ENCODE data around the gene RAB5IF.
"Not testable (repeated sequence)": the region's sequence is repeated elsewhere in the genome, so short reads cannot be mapped to it uniquely, and the experiment has no call there.

Gene RAB5IF

DNA sequence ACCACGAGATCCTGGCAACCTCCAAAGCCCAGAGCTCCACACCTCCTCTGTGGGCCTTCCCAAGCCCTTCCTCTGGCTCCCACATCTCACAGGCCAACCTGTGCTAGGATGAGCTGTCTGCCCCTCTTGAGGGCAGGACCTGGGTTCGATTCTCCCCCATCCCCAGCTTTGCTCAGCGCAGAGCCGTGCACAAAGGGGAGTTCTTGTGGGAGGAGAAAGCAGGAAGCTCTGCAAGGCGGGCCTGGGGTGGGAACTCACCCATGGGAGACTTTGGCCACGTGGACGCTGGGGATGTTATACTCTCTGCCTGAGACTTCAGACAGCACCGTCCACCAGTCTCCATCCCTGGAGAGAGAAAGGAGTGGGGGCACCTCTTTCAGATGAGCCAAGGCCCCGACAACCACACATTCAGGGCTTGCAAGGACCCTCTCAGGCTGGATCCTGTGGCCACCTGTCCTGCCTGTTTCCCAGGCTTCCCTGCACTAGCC, 27.8 kb downstream of the RAB5IF start:
- Mint-ChIP-seq H3K27ac (no peak overlapping the region), H3K27me3 (no peaks in the 10 kb centered on the region), H3K36me3 (peaks cover 12% of the 10 kb centered on the region), H3K9me3 (no peaks in the 10 kb centered on the region), H3K4me1 (peaks cover 35% of the 10 kb centered on the region), H3K4me3 (no peak overlapping the region)

DNA sequence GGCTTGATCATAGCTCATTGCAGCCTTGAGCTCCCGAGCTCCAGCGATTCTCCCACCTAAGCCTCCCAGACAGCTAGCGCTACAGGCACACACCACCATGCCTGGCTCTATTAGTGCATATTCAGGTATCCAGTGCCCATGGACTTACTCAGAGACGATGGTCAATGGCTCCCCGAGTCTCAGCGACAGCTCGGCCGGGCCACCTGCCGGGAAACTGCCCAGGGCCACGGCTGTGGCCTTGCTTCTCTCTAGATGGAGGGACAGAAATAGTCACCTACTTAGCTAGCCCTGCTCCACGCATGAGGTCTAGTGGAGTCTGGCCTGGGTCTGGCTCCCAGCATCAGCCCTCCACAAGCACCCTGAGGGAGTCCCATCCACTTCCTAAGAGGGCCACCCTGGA, 28.8 kb downstream of the RAB5IF start:
- H3K4me3 Mint-ChIP-seq: no peak overlapping the region

DNA sequence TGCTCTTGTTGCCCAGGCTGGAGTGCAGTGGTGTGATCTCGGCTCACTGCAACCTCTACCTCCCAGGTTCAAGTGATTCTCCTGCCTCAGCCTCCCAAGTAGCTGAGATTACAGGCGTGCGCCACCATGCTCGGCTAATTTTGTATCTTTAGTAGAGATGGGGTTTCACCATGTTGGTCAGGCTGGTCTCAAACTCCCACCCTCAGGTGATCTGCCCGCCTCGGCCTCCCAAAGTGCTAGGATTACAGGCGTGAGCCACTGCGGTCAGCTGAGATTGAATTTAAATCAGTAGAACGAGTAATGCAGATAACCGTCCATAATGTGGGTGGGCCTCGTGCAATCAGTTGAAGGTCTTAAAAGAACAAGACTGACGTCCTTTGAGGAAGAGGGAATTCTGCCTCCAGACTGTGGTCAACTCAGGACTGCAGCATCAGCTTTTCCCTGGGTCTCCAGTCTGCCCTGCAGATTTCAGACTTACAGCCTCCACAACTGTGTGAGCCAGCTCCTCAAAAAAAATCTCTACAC, 33.4 kb downstream of the RAB5IF start:
- not testable (repeated sequence) for H3K9me3 Mint-ChIP-seq, H3K27ac Mint-ChIP-seq, H3K4me3 Mint-ChIP-seq, H3K27me3 Mint-ChIP-seq, H3K36me3 Mint-ChIP-seq
- H3K4me1 Mint-ChIP-seq: peaks cover 26% of the 10 kb centered on the region

More for the DNA sequence above, 28.8 kb downstream of the RAB5IF start:
- Mint-ChIP-seq H3K36me3 (peaks cover 10% of the 10 kb centered on the region), H3K4me1 (peaks cover 30% of the 10 kb centered on the region), H3K27ac (peak overlapping the region; percentile 84), H3K9me3 (no peaks in the 10 kb centered on the region), H3K27me3 (no peaks in the 10 kb centered on the region)

DNA sequence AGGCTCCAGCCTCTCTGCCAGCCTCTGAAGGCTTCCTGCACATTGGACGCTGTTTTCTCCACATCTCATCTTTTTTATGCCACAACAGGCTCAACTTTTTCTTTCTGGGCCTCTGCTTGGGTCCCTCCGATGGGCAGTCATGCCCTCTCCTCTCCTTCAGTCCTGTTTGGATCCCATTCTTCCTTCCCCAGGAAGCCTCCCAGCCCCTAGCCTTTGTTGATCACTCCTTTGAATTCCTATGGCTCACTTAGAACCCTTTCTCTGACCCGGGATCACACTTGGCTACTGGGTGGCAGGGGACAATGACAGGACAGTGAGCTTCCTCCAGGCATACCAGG, 35.9 kb downstream of the RAB5IF start:
- peaks cover 8% of the 10 kb centered on the region for H3K36me3 Mint-ChIP-seq
- H3K27me3 Mint-ChIP-seq: no peaks in the 10 kb centered on the region
- H3K4me1 Mint-ChIP-seq: peaks cover 45% of the 10 kb centered on the region
- no peaks in the 10 kb centered on the region for H3K9me3 Mint-ChIP-seq
- peak overlapping the region; percentile 86 for H3K27ac Mint-ChIP-seq
- H3K4me3 Mint-ChIP-seq: no peak overlapping the region

DNA sequence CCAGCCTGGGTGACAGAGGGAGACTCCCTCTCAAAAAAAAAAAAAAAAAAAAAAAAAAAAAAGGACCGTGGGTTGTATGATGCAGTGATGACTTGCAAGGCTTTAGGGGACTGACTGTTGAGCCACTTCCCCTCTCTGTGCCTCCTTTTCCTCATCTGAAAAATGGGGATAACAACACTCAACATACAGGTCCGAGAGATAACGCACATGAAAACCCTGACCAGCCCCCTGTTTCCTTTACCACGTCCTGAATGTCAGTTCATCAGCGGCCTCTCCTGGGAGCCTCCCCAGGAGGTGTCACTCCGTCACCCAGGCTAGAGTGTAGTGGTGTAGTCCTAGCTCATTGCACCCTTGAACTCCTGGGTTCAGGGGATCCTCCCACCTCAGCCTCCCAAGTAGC, 36.6 kb downstream of the RAB5IF start:
- Mint-ChIP-seq H3K27me3 (no peaks in the 10 kb centered on the region), H3K4me3 (peak overlapping the region; percentile 64), H3K36me3 (peaks cover 8% of the 10 kb centered on the region), H3K27ac (peak overlapping the region; percentile 95), H3K4me1 (peaks cover 51% of the 10 kb centered on the region), H3K9me3 (no peaks in the 10 kb centered on the region)

DNA sequence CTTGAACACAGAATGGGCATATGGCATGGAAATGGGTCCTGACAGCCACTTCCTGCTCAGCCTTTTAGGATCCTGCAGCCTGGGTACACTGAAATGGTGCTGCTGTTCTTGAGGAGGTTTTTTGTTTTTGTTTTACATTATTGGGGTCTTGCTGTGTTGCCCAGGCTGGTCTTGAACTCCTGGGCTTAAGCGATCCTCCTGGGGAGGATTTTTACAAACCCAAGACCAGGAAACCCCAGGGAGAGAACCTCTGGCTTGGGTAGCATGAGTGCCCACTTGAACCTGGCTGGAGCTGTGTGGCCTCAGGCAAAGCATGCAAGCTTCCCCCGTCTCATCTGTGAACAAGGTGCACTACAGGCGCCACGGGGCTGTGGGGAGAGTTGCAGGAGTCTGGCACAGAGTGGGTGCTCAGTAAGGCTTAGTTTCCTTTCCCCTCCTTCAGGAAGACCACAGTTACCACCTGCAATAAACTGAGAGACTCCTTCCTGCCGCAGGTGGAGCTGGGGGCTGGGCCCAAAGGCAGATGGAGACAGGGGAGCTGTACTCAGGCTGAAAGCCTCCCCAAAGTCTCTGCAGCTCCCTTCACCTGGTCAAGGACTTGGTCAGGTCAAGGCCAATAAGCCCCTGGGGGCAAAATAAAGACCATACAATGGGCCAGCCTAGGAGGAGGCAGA, 38.6 kb downstream of the RAB5IF start:
- peak overlapping the region; percentile 97 for H3K4me3 Mint-ChIP-seq
- peaks cover 57% of the 10 kb centered on the region for H3K4me1 Mint-ChIP-seq
- H3K36me3 Mint-ChIP-seq: peaks cover 8% of the 10 kb centered on the region
- H3K27me3 Mint-ChIP-seq: no peaks in the 10 kb centered on the region
- peak overlapping the region; percentile 100 for H3K27ac Mint-ChIP-seq
- no peaks in the 10 kb centered on the region for H3K9me3 Mint-ChIP-seq

DNA sequence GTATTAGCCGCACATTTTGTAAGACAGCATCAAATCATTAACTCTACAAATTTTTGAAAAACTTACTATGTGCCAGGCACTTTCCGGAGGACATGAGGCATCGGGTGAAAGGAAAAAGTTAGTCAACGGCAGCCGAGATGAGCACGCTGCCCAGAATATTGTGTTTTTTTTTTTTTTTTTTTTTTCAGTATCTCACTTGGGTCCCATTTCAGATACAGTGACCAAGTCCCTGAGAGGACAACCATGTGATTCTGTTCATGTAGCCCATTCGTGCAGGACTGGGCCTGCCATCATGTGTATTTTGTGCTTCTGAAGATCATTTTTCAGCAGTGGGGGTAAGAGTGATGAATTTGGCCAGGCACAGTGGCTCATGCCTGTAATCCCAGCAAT, 39.1 kb downstream of the RAB5IF start:
- Mint-ChIP-seq H3K4me1 (peaks cover 57% of the 10 kb centered on the region), H3K4me3 (peak overlapping the region; percentile 97), H3K9me3 (no peaks in the 10 kb centered on the region), H3K27me3 (no peaks in the 10 kb centered on the region), H3K27ac (peak overlapping the region; percentile 100), H3K36me3 (peaks cover 8% of the 10 kb centered on the region)

DNA sequence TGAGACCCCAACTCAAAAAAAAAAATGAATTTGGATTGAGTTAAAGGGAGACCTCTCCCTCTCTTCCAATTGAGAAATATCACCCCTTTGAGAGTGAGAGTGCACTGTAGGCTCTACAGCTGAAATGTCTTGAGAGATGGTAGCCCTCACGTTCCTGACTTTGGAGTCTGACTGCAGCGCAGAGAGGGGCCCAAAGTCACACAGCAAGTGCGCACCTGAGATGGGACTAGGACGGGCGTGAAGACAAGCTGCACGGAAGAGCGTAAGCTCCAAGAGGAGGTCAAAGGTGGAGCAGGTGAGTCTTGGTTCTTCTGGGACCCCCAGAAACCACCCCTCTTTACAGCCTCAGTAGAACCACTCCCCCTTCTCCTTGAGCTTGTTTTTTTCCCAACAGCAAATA, 39.8 kb downstream of the RAB5IF start:
- Mint-ChIP-seq H3K36me3 (peaks cover 8% of the 10 kb centered on the region), H3K4me1 (peaks cover 57% of the 10 kb centered on the region), H3K9me3 (no peaks in the 10 kb centered on the region), H3K27me3 (no peaks in the 10 kb centered on the region), H3K27ac (peak overlapping the region; percentile 100), H3K4me3 (peak overlapping the region; percentile 97)

DNA sequence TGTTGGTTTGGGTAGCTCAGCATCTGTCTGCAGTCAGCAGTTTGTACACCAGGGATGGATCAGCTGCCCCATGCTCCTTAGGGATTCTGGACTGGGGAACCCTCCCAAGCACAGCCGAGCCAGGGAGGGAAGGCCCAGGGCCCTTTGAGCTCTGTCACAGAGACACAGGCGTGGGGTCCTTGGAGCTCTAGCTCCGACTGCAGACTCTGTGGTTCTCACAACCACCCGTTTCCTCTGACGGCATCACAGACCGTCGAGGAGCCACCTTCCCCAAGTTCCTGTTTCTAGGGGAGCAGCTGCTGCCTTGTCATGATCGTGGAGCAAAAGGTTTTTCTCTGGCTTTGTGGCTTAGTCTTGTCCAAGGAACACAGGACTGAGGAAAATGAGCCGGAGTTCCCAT, 40.4 kb downstream of the RAB5IF start, which contains the start of gene SLA2:
SLA2 (minus strand) TSS at position 199 of the 400 bp plus-strand sequence. CDS start 4,861 bp downstream, outside the sequence.
- Mint-ChIP-seq H3K36me3 (peaks cover 8% of the 10 kb centered on the region), H3K9me3 (no peaks in the 10 kb centered on the region), H3K4me1 (peaks cover 57% of the 10 kb centered on the region), H3K27me3 (no peaks in the 10 kb centered on the region), H3K27ac (peak within 1 kb of the TSS; percentile 100), H3K4me3 (peak within 1 kb of the TSS; percentile 97)

DNA sequence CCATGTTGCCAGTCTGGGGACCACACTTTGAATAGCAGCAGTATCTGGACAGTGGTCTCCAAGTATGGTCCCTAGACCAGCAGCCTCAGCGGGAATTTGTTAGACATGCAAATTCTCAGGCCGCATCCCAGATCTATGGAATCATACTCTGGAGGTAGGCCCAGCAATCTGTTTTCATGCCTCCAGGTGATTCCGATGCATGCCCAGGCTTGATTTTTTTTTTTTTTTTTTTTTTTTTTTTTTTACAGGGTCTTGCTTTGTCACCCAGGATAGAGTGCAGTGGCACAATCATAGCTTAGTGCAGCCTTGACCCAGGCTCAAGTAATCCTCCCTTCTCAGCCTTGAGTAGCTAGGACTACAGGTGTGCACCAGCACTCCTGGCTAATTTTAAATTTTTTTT, 41.1 kb downstream of the RAB5IF start:
- Mint-ChIP-seq H3K4me3 (peak overlapping the region; percentile 97), H3K9me3 (no peaks in the 10 kb centered on the region), H3K27me3 (no peaks in the 10 kb centered on the region), H3K27ac (peak overlapping the region; percentile 100), H3K36me3 (peaks cover 6% of the 10 kb centered on the region), H3K4me1 (peaks cover 53% of the 10 kb centered on the region)

DNA sequence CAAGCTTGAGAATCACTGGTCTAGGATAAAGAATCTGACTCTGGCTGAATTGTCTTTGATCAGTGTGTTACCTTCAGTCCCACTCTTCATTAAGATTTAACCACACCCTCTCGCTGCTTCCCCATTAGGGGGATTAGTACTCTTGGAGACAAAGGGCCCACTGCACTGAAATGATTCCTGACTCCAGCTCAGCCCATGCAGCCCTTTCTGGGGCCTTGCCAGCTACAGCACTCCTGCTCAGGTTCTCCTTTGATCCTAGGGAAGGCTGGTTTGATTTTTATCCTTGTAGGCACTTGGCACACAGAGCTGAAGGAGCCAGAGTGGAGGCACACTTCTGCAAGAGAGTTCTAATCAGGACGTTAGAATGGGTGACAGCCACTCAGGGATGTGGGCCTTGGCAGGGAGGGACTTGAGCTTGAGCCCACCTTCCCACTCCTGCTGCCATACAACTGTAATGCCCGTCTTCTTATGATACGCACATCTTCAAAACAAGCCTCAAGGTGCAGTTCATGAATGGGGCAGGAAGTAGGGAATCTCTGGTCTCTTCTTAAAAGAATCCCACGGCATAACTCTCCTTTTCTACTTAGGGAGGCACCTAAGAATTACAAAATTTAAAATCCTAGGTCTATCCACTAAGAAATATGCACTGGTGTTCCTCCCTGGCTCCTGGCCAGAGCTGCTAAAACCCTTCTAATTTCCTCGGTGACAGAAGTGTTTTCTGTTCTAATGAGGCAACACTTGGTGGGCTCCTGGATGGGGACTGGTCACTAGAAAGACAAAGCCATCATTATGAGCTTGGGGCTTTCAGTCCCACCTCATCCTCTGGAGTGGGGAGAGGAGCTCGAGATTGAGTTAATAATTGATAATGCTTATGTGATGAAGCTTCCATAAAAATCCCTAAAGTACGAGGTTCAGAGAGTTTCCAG, 41.9 kb downstream of the RAB5IF start:
- Mint-ChIP-seq H3K9me3 (no peaks in the 10 kb centered on the region), H3K4me3 (peak overlapping the region; percentile 73), H3K4me1 (peaks cover 47% of the 10 kb centered on the region), H3K27me3 (no peaks in the 10 kb centered on the region), H3K36me3 (peaks cover 6% of the 10 kb centered on the region), H3K27ac (peak overlapping the region; percentile 84)

DNA sequence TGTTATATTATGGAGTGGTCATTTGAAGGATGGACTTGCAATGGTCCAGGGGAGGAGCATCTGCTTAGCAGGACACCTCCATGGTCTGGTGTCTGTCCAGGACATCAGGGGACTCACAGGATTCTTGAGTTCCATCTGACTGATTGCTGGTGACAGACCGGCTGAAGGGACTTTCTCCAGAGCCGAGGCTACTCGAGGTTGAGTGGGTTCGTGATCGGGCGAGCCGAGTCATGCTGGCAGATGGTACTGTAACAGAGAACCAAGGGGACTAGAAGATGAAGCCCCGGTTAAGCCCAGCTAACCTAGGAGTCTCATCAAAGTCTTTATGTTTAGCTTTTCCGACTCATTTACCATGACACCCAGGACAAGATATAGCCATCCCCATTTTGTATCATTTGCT, 47.9 kb downstream of the RAB5IF start:
- peaks cover 8% of the 10 kb centered on the region for H3K4me1 Mint-ChIP-seq
- no peak overlapping the region for H3K27ac Mint-ChIP-seq
- H3K9me3 Mint-ChIP-seq: no peaks in the 10 kb centered on the region
- H3K27me3 Mint-ChIP-seq: no peaks in the 10 kb centered on the region
- H3K4me3 Mint-ChIP-seq: no peak overlapping the region
- H3K36me3 Mint-ChIP-seq: peaks cover 6% of the 10 kb centered on the region

DNA sequence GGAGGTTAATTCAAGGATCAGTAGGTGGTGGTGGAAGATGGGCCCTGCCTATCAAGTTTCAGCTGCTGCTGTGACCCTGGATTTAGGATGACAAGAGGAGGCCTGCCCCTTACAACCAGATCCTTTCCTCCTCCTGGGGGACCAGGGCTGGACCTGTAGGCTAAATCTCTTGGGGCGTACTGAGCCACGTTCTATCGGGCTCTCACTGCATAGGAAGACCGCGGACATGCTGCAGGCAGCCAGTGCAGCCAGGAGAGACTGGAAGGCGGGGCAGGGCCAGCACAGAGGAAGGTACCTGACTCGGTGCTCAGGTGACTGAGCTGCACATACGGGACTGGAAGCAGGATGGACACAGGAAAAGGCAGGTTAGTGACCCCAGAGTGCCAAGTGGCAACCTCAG, 48.9 kb downstream of the RAB5IF start:
- no peaks in the 10 kb centered on the region for H3K27me3 Mint-ChIP-seq
- H3K4me1 Mint-ChIP-seq: peaks cover 13% of the 10 kb centered on the region
- H3K36me3 Mint-ChIP-seq: peaks cover 6% of the 10 kb centered on the region
- H3K9me3 Mint-ChIP-seq: no peaks in the 10 kb centered on the region
- no peak overlapping the region for H3K4me3 Mint-ChIP-seq
- no peak overlapping the region for H3K27ac Mint-ChIP-seq

DNA sequence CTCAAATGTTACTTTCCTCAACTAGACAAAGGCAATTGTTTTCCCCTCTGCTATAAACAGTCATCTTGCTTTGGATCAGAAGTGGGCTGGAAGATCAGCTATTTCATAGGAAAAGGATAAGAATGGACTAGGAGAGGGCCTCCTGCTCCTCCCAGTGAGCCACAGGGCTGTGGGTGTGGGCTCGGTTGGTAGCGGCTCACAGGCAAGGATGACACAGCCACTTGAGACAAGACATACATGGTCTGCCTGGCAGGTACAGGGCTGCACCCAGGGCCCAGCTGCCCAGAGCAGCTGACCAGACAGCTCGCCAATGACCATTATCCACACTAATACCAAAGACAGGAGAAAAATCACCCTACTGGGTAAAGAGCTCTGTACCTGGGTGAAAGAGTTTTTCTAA, 49.4 kb downstream of the RAB5IF start:
- Mint-ChIP-seq H3K27ac (no peak overlapping the region), H3K4me1 (peaks cover 13% of the 10 kb centered on the region), H3K27me3 (no peaks in the 10 kb centered on the region), H3K4me3 (no peak overlapping the region), H3K36me3 (peaks cover 7% of the 10 kb centered on the region), H3K9me3 (no peaks in the 10 kb centered on the region)

DNA sequence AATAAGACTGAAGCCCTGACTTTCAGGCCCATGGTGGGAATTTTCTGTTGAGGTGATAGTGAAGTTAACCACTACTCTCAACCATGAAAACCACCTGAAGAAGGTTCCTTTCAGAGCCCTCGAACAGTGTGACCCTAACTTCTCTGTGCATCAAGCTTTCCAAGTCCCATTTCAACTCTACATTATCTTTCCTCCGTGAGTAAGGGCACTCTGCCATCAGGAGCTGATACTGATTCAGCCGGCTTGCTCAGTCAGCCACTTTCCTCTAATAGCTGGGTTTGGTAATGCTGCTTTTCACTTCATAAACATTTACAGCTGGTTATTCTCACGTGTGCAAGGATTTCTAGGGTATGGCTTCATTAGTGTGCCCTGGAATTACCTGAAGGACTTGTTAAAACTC, 51.2 kb downstream of the RAB5IF start:
- no peak overlapping the region for H3K27ac Mint-ChIP-seq
- no peak overlapping the region for H3K4me3 Mint-ChIP-seq
- peaks cover 21% of the 10 kb centered on the region for H3K4me1 Mint-ChIP-seq
- no peaks in the 10 kb centered on the region for H3K9me3 Mint-ChIP-seq
- no peaks in the 10 kb centered on the region for H3K27me3 Mint-ChIP-seq
- peaks cover 9% of the 10 kb centered on the region for H3K36me3 Mint-ChIP-seq

DNA sequence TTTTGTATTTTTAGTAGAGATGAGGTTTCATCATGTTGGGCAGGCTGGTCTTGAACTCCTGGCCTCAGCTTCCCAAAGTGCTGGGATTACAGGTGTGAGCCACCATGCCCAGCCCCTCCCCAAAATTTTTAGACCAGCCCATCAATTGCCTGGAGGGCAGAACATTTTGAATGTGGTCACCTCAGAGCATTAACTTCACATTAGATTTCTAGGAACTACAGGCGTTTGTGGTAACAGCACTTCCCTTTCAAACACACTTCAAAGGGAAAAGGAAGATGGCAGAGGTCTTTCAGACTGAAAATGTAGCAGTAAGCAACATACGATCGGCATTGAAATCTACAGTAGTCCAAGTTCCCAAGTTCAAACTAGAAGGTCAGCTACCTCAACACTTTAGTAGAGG, 52.7 kb downstream of the RAB5IF start:
- Mint-ChIP-seq H3K9me3 (no peaks in the 10 kb centered on the region), H3K4me3 (peak overlapping the region; percentile 45), H3K27ac (no peak overlapping the region)

More for the DNA sequence above, 52.7 kb downstream of the RAB5IF start:
- H3K36me3 Mint-ChIP-seq: peaks cover 5% of the 10 kb centered on the region
- no peaks in the 10 kb centered on the region for H3K27me3 Mint-ChIP-seq
- H3K4me1 Mint-ChIP-seq: peaks cover 21% of the 10 kb centered on the region
